ENCODE results near the gene MMP7. TPM values are rescaled to one million over a fixed set of nuclear protein-coding genes. Genes with fewer than 3 reads are reported as not detected.
A peak's percentile ranks its signal among the peaks of the same experiment; 100 is the strongest.

MMP7 gene
- total RNA-seq, 1 experiment from 2014 or later: not detected

DNA sequence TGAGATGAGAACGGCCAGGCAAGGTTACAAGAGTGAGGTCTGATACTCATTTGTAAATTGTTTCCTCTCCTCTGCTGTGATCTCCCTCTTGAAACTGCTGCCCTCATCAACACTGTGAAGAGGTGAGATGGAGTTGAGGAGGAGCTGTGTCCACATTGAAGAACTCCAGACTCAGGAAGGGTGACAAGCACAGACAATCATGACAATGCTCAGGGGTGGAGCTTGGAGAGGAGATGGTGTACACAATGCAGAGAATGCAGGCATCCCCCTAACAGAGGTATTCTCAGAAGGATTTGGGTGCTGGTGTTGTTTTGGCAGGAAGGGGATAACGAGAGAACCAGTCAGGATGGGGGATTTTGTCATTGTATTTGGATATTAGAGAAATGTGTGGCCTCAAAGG is 21.5 kb upstream of the MMP7 start:
- DNase-seq (ENCODE audit: unreplicated experiment): no peak
- Mint-ChIP-seq H3K36me3 (ENCODE audit: insufficient read depth, unreplicated experiment) (no peaks in the 10 kb centered on the region), H3K27ac (ENCODE audit: low read depth, unreplicated experiment) (peak overlapping the region; percentile 2), H3K27me3 (ENCODE audit: insufficient read depth, unreplicated experiment) (no peaks in the 10 kb centered on the region), H3K4me3 (ENCODE audit: unreplicated experiment) (no peak overlapping the region), H3K9me3 (ENCODE audit: unreplicated experiment) (no peaks in the 10 kb centered on the region), H3K4me1 (ENCODE audit: insufficient read depth, unreplicated experiment) (peaks cover 31% of the 10 kb centered on the region)
- ChIA-PET CTCF (interaction anchor here (0.6 to 1.6 kb wide), 3 partner anchors 8 to 53 kb away, joined by 4 to 8 read pairs (median 6); no protein-coding TSS in a partner anchor), POLR2A (interaction anchor here (0.9 to 3.4 kb wide), 5 partner anchors 8 to 22 kb away, joined by 3 to 27 read pairs (median 5); partner anchors contain the start of gene MMP7)
- no TSS peak for BruUV-seq (replicated peaks)
- intact Hi-C loops (cut with micrococcal nuclease): no loop called here
- TF ChIP-seq, protein P1, sequence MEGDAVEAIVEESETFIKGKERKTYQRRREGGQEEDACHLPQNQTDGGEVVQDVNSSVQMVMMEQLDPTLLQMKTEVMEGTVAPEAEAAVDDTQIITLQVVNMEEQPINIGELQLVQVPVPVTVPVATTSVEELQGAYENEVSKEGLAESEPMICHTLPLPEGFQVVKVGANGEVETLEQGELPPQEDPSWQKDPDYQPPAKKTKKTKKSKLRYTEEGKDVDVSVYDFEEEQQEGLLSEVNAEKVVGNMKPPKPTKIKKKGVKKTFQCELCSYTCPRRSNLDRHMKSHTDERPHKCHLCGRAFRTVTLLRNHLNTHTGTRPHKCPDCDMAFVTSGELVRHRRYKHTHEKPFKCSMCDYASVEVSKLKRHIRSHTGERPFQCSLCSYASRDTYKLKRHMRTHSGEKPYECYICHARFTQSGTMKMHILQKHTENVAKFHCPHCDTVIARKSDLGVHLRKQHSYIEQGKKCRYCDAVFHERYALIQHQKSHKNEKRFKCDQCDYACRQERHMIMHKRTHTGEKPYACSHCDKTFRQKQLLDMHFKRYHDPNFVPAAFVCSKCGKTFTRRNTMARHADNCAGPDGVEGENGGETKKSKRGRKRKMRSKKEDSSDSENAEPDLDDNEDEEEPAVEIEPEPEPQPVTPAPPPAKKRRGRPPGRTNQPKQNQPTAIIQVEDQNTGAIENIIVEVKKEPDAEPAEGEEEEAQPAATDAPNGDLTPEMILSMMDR (IDR thresholded peaks at IDR 0.05; ENCODE audit: unreplicated experiment): no peak

DNA sequence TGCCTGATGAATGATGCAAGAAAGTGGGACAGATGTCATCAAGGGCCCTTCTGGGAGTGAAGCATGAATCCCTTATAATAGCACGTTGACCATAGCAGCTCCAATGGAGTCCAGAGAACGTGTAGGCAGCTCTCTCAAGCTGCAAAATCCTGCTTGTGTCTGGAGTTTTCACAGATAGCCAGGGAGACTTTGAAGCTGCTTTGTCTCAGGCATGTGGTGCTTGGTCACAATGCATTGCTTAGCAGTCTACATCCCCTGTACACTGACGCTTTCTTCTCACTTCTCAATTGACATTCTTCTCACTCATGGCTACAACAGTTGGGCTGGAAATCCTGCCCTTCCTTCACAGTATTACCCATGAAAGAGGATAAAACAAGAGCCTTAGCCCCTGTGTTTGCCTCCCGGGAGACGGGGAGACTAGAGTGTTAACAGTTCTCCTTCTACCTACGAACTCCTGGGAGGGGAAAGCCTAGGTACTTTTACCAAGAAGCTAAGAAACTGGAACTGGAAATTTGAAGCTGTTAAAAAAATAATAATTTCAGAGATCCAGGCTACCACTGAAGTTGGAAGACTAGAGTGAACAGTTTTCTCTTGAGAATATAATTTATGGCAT is 20.7 kb upstream of the MMP7 start:
- TF ChIP-seq, protein P1 (IDR thresholded peaks at IDR 0.05; ENCODE audit: unreplicated experiment): no peak
- Mint-ChIP-seq H3K9me3 (ENCODE audit: unreplicated experiment) (no peaks in the 10 kb centered on the region), H3K36me3 (ENCODE audit: insufficient read depth, unreplicated experiment) (no peaks in the 10 kb centered on the region), H3K27me3 (ENCODE audit: insufficient read depth, unreplicated experiment) (no peaks in the 10 kb centered on the region), H3K4me1 (ENCODE audit: insufficient read depth, unreplicated experiment) (peaks cover 33% of the 10 kb centered on the region), H3K4me3 (ENCODE audit: unreplicated experiment) (no peak overlapping the region), H3K27ac (ENCODE audit: low read depth, unreplicated experiment) (no peak overlapping the region)
- intact Hi-C loops (cut with micrococcal nuclease): no loop called here
- DNase-seq (ENCODE audit: unreplicated experiment): no peak
- ChIA-PET CTCF (interaction anchor here (1.6 kb wide), 2 partner anchors 9 to 54 kb away, joined by 6 to 8 read pairs; no protein-coding TSS in a partner anchor), POLR2A (interaction anchor here (0.7 to 3.4 kb wide), 7 partner anchors 8 to 22 kb away, joined by 3 to 27 read pairs (median 4); no protein-coding TSS in a partner anchor)
- BruUV-seq (replicated peaks): no TSS peak

DNA sequence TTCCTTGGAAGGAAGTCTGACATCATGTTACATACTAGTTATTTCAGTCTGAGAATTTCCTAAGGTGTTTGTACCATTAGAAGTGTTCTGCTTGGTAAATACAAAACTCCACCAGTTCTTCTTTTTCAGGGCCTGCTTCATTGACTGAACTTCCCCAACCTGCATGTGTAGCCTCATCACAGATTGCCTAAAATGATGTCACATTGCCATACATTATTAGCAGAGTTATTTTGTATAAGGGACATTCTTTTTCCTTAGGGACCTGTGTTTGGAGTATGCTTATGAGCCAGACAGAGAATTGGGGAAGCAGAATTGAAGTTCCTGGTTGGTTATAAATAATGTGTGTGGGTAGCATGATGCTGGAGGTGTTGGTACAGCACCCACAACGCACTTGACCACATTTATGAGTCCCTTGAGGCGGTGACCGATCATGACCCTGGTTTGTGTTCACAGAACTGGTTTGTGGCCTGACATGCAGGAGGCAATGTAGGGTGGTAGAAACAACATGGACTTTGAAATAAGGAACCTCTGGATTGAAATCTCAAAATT is 16.4 kb upstream of the MMP7 start:
- DNase-seq (ENCODE audit: unreplicated experiment): no peak
- no peaks in the 10 kb centered on the region for H3K9me3 Mint-ChIP-seq (ENCODE audit: unreplicated experiment)
- intact Hi-C loops (cut with micrococcal nuclease): no loop called here
- H3K27me3 Mint-ChIP-seq (ENCODE audit: insufficient read depth, unreplicated experiment): no peaks in the 10 kb centered on the region
- no peaks in the 10 kb centered on the region for H3K36me3 Mint-ChIP-seq (ENCODE audit: insufficient read depth, unreplicated experiment)
- H3K4me1 Mint-ChIP-seq (ENCODE audit: insufficient read depth, unreplicated experiment): peaks cover 10% of the 10 kb centered on the region
- TF ChIP-seq, protein P1 (IDR thresholded peaks at IDR 0.05; ENCODE audit: unreplicated experiment): no peak
- ChIA-PET CTCF (interaction anchor here (0.5 kb wide), 1 partner anchor 65 kb away, joined by 3 read pairs; no protein-coding TSS in a partner anchor), POLR2A (interaction anchor here (0.6 to 1.0 kb wide), 2 partner anchors 16 to 32 kb away, joined by 3 read pairs; no protein-coding TSS in a partner anchor)
- no peak overlapping the region for H3K4me3 Mint-ChIP-seq (ENCODE audit: unreplicated experiment)
- no peak overlapping the region for H3K27ac Mint-ChIP-seq (ENCODE audit: low read depth, unreplicated experiment)
- BruUV-seq (replicated peaks): no TSS peak

DNA sequence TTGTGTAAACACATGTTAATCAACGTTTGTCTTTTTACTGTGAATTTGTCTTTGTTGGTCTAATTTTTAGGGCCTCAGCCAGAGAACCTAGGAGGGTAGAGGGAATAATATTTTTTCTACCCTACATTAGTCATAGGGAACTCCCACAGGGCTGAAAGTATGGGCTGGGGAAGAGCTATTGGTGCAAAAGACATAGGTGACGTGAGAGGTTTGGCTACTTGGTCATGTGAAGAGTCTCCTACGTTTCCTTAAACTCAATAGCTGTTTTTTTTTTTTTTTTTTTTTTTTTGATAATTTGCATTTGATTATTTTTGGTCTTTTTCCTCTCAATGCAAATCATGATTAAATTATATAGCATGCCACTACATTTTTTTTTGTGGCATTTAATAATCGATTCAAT is 15.9 kb upstream of the MMP7 start:
- Mint-ChIP-seq H3K9me3 (ENCODE audit: unreplicated experiment) (no peaks in the 10 kb centered on the region), H3K36me3 (ENCODE audit: insufficient read depth, unreplicated experiment) (no peaks in the 10 kb centered on the region), H3K4me3 (ENCODE audit: unreplicated experiment) (no peak overlapping the region), H3K27ac (ENCODE audit: low read depth, unreplicated experiment) (no peak overlapping the region), H3K27me3 (ENCODE audit: insufficient read depth, unreplicated experiment) (no peaks in the 10 kb centered on the region), H3K4me1 (ENCODE audit: insufficient read depth, unreplicated experiment) (peaks cover 4% of the 10 kb centered on the region)
- no TSS peak for BruUV-seq (replicated peaks)
- POLR2A ChIA-PET: interaction anchor here (0.6 to 1.0 kb wide), 3 partner anchors 12 to 32 kb away, joined by 3 read pairs; no protein-coding TSS in a partner anchor
- intact Hi-C loops (cut with micrococcal nuclease): no loop called here
- TF ChIP-seq, protein P1 (IDR thresholded peaks at IDR 0.05; ENCODE audit: unreplicated experiment): no peak
- CTCF ChIA-PET: interaction anchor here (0.5 to 0.9 kb wide), 2 partner anchors 66 to 68 kb away, joined by 3 read pairs; no protein-coding TSS in a partner anchor
- DNase-seq (ENCODE audit: unreplicated experiment): no peak

Data from MCF 10A (cell line).